ENCODE measurements around the gene C10orf90. TPM values are rescaled to one million over a fixed set of nuclear protein-coding genes. Genes with fewer than 3 reads are reported as not detected.
A peak's percentile ranks its signal among the peaks of the same experiment; 100 is the strongest.

C10orf90 gene
- total RNA-seq, 6 donors from 2014 or later = 1.0 TPM; not detected in 5

DNA sequence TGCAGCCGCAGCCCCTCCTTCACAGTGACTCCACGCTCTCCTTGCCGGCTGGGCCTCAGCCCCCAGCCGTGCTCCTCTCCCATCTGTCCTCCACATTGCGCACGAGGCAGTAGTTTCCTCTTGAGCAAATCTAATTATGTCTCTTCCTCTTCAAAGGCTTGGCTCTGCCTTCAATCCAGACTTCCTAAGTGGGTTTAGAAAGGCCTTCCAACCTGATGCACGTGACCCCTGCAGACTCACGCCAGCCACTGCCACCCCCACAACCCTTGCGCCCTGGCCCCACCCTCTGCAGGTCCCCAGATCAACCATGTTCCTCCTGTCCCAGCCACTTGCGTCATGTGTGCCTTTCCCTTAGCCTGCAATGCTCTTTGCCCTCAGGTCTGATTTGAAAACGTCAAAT, 207.2 kb downstream of the C10orf90 start:
- no peaks in the 10 kb centered on the region for H3K27me3 ChIP-seq
- ATAC-seq (ENCODE audit: low FRiP score in 2 of 2) (no peak), DNase-seq (no peak)
- no peaks in the 10 kb centered on the region for H3K36me3 ChIP-seq
- no peak for TF ChIP-seq POLR2A (IDR thresholded peaks at IDR 0.05)
- TF ChIP-seq EP300 (IDR thresholded peaks at IDR 0.05) = no peak
- TF ChIP-seq, protein P1, sequence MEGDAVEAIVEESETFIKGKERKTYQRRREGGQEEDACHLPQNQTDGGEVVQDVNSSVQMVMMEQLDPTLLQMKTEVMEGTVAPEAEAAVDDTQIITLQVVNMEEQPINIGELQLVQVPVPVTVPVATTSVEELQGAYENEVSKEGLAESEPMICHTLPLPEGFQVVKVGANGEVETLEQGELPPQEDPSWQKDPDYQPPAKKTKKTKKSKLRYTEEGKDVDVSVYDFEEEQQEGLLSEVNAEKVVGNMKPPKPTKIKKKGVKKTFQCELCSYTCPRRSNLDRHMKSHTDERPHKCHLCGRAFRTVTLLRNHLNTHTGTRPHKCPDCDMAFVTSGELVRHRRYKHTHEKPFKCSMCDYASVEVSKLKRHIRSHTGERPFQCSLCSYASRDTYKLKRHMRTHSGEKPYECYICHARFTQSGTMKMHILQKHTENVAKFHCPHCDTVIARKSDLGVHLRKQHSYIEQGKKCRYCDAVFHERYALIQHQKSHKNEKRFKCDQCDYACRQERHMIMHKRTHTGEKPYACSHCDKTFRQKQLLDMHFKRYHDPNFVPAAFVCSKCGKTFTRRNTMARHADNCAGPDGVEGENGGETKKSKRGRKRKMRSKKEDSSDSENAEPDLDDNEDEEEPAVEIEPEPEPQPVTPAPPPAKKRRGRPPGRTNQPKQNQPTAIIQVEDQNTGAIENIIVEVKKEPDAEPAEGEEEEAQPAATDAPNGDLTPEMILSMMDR (IDR thresholded peaks at IDR 0.05) = no peak
- TF ChIP-seq POLR2AphosphoS5 (IDR thresholded peaks at IDR 0.05) = no peak
- WGBS, 2 donors = 38 to 56% methylated on average over 11 of the region's 11 CpGs
- H3K4me1 ChIP-seq = no peaks in the 10 kb centered on the region
- no peak overlapping the region for H3K27ac ChIP-seq
- no peaks in the 10 kb centered on the region for H3K9me3 ChIP-seq
- no peak overlapping the region for H3K4me3 ChIP-seq

DNA sequence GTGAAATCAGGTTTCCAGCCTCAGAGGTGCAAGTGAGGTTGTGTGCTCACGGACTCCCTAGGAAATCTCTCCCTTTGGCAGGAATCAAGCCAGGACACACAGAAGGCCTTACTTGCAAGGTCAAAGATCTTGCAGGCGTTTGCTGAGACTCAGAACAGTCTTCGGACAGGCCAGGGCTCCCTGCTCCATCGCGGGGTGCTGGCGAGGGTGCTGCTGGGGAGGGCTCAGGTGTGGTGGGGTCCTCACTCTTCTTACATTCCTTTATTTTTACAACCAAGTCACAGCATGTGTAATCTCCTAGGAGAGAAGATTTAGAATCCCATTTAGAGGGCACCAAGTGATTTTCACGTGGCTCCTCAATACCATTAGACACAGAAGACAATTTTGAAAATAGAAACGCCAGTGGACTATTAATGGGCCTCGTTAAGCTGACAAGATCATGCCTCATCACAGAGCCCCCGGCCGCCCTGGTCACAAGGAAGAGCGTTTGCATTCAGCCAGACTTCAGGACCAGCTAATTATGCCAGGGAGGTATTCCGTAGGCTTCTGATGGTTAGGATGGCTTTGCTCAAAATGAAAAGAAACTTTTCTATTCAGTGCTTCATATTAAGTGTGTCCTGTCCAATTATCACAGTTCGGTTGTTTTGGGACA, 209.1 kb downstream of the C10orf90 start:
- Histone ChIP-seq H3K36me3 (no peaks in the 10 kb centered on the region), H3K9me3 (no peaks in the 10 kb centered on the region), H3K4me1 (no peaks in the 10 kb centered on the region), H3K27me3 (no peaks in the 10 kb centered on the region), H3K27ac (no peak overlapping the region), H3K4me3 (no peak overlapping the region)
- 85 to 88% methylated on average over 13 of the region's 14 CpGs for WGBS, 2 donors
- ATAC-seq (ENCODE audit: low FRiP score in 2 of 2) (no peak), DNase-seq (no peak)
- TF ChIP-seq POLR2A (IDR thresholded peaks at IDR 0.05) (no peak), EP300 (IDR thresholded peaks at IDR 0.05) (no peak), POLR2AphosphoS5 (IDR thresholded peaks at IDR 0.05) (no peak)
- TF ChIP-seq, protein P1 (IDR thresholded peaks at IDR 0.05) = no peak

DNA sequence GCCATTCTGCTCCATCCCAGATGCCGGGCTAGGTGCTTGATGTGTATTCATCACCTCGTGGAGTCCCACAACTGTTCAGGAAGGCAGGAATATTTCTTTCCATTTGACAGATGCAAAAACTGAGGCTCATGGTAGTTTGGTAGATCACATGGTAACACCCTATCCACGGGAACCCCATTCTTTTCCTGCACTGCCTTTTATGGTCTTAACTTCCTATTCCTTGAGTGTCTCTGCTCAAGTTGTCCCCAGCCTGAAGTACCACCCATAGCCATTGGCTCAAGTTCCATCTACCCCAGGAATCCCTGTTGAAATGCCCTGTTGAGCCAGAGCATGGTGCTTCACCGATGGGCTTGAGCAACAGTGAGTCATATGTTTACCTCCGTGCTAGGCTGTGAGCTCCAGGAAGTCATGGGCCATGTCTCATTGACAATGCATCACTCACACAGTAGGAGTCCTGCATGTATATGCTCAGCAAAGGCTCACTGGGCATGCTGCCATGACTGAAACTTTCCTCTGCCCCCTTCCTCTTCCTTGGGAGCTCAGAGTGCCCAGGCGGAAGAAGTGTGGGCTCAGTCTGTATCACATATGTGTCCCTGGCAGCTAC, 210.5 kb downstream of the C10orf90 start:
- ATAC-seq (ENCODE audit: low FRiP score in 2 of 2) (peak in 1 of 2 donors; percentile 46), DNase-seq (peak in 1 of 2 donors; percentile 57)
- no peaks in the 10 kb centered on the region for H3K9me3 ChIP-seq
- H3K27me3 ChIP-seq = no peaks in the 10 kb centered on the region
- 67 to 72% methylated on average over 5 to 6 of the region's 6 CpGs for WGBS, 2 donors
- no peak overlapping the region for H3K27ac ChIP-seq
- no peaks in the 10 kb centered on the region for H3K36me3 ChIP-seq
- H3K4me3 ChIP-seq = no peak overlapping the region
- TF ChIP-seq, protein P1 (IDR thresholded peaks at IDR 0.05) = no peak
- TF ChIP-seq POLR2AphosphoS5 (IDR thresholded peaks at IDR 0.05) = peak in 1 of 2 donors; percentile 18
- H3K4me1 ChIP-seq = no peaks in the 10 kb centered on the region

DNA sequence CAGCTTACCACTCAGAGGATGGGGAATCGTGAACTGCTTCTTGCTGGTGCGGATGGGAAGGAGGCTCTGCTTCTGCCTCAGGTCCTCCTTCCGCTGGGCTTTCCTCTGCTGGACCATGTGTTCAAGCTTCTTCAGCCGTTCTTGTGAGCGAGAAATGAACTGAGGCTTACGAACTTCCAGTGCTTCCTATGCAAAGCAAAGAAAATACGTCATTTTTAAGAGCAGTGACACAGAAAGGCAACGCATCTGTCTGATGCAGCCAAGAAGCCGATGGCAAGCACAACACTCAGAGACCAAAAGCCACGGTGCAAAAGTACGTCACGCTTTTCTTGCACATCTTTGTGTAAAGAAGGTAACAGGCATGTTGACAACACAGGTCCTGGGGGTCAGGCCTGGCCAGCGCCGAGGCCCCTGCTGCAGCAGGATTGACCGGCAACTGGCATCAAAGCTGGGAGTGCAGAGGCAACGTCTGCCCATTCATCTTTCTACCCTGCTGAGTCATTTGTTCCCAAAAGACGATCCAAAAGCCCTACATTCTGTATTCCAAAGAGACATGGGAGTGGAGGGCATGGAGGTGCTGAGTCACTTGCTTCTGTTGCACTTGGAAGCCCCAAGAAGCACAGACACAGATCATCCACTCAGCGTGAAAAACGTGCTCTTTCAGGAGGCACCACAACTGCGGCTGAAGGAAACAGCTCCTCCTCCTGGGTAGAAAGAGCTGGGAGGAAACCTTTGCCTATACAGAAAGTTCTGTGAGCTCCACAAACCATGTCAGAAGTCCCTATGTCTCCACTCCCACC, 211.3 kb downstream of the C10orf90 start:
- Histone ChIP-seq H3K9me3 (no peaks in the 10 kb centered on the region), H3K4me3 (no peak overlapping the region), H3K4me1 (no peaks in the 10 kb centered on the region), H3K27me3 (no peaks in the 10 kb centered on the region), H3K36me3 (no peaks in the 10 kb centered on the region), H3K27ac (no peak overlapping the region)
- ATAC-seq (ENCODE audit: low FRiP score in 2 of 2) (no peak), DNase-seq (peak in 1 of 2 donors; percentile 64)
- 77 to 80% methylated on average over 20 of the region's 20 CpGs for WGBS, 2 donors
- TF ChIP-seq, protein P1 (IDR thresholded peaks at IDR 0.05) = no peak
- TF ChIP-seq POLR2A (IDR thresholded peaks at IDR 0.05) = no peak
- TF ChIP-seq EP300 (IDR thresholded peaks at IDR 0.05) = no peak
- no peak for TF ChIP-seq POLR2AphosphoS5 (IDR thresholded peaks at IDR 0.05)
